HTR-8/SVneo (cell line): Measurements from ENCODE around the gene CARD11.
A peak's percentile ranks its signal among the peaks of the same experiment; 100 is the strongest.
"Not testable (repeated sequence)": the region's sequence is repeated elsewhere in the genome, so short reads cannot be mapped to it uniquely, and the experiment has no call there.

Experiments used
- DNase-seq: peaks from one replicate; pipeline ENCODE4 v3.0.0; 2011; ENCODE audit warnings: low spot score, mixed read lengths; ENCODE audit not compliant: insufficient read length
- FAIRE-seq: peaks from 2 replicates; lab custom pipeline; 2011; peaks lifted over from hg19 to GRCh38; lab: Jason Lieb, UNC

Gene CARD11

DNA sequence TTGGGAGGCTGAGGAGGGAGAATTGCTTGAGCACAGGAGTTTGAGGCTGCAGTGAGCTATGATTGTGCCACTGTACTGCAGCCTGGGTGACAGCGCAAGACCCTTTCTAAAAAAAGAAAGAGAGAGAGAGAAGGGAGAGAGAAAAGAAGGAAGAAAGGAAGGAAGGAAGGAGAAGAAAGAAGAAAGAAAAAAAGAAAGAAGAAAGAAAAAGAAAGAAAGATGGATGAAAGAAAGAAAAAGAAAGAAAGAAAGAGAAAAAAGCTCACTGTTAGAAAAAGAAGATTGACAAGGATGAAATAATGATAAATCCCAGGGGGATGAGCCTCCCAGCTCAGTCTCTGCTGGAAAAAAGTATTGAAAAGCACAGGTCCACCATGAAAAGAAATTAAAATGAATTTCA is 22.8 kb upstream of the CARD11 start:
- no peak for DNase-seq
- no peak for FAIRE-seq

DNA sequence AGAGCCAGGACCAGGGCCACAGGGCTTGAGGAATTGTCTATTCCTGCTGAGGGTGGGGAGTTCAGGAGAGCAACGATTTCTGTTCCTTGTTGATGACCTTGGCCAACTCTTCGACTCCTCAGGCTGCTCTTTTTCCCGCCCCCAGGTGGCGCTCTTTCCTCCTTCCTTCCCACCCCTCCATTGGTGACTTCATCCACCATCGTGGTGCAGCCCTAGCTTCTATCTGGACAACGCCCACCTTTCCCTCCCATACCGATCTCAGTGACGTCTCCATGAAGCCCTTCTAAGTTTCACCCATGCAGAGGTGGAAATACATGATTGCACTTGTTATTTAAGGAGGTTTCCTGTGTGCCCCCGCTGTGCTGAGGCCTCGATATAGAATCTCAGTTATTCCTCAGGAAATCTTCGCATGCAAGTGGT is 22.1 kb upstream of the CARD11 start:
- DNase-seq (peak; percentile 67), FAIRE-seq (peak; percentile 72)

GRCh38 chr7:3064067-3064466 is 20.4 kb upstream of the CARD11 start:
- no peak for DNase-seq
- FAIRE-seq: no peak

GRCh38 chr7:3063016-3063753 is 19.5 kb upstream of the CARD11 start:
- FAIRE-seq (no peak), DNase-seq (no peak)

DNA sequence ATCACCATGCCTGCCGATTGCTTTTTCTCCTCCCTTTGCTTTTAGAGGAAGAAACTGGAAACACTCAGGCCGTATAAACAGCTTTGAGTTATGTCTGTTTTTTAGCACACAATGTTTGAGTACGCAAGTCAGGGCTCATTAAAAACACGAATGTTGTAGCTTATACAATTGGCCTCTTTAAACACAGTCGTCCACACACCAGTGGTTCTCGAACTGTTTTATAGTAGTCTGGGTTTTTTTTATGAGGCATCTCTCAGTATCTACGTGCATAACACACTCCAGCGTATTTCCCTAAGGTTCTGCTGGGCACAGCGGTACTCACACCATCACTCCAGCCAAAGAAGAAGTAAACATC is 13.4 kb upstream of the CARD11 start:
- no peak for FAIRE-seq
- DNase-seq: no peak

GRCh38 chr7:3056234-3057065 is 12.8 kb upstream of the CARD11 start:
- DNase-seq (no peak), FAIRE-seq (peak; percentile 44)

- FAIRE-seq (no peak), DNase-seq (no peak)
Measured at GRCh38 chr7:3055626-3056025, 12.0 kb upstream of the CARD11 start.

DNA sequence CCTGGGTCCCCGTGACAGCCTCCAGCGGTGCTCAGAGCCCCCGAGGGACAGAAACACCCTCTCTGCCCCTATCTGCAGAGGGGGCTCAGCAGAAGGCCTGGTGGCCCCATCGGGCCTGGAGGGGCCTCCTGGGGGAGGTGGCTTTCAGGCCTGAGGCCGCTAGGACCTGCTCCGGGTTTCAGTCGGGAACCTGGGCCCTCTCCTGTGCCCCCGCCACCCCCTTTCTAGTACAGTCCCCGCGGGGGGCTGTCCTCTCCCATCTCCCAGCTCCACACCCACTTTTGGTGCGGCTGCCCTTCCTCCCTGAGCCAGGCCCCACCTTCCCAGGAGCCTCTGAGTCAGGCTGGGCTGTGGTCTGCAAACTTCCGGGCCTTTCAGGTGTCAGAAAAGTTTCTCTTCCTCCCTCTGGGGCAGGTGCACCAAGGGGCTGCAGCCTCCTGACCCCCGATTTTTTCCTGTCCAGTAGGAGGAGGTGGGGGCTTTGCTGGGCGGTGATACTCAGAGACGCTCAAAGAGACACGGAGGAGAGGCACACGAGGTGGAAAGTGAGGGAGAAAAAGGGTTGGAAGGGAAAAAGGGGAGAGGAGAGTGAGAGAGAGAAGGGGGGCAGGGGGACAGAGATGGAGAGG is 692 bp downstream of the CARD11 start:
- FAIRE-seq: no peak
- no peak for DNase-seq

DNA sequence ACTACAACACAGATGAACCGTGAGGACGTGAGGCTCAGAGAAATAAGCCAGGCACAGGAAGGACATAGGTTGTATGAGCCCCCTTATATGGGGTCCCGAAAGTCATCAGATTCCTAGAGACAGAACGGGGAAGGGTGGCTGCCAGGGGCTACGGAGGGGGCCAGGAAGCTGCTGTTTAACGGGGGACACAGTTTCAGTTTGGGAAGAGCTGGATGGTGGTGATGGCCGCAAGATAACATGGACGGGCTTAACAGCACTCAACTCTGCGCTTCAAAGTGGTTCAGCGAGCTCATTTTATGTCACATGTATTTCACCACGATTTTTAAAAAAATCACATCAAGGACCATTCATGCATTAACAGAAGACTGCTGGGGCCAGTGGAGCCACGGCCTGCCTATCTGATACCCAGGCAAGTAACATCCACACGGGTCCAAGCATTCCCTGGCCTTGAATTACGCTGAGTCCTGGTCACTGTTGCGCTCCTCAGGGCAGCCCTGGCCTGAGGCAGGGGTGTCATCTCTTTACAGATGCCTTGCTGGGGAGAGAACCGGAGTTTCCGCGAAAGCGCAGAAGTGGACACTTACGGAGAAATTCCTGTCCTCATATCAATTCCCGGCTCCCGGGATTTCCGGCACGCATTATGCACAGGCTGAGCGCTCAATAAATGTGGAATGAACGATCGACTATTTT is 1.5 kb downstream of the CARD11 start:
- no peak for DNase-seq
- peak; percentile 52 for FAIRE-seq

DNA sequence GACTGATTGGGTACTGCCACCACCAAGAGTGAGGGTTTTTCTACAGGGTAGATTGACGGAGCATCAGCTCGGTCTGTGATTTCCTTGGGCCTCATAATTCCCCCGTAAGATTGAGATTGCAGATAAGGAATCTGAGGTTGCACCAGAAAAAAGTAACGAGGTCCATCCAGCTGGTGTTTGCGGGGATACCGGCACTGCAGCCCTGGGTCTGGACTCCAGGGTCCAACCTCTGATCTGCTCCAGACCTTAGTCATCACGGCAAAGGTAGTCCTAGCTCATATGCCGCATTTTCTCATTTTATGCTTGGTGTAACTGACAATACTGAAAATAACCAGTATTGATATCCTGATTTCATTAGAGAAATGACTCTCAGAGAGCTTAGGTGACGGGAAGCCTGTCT is 3.9 kb downstream of the CARD11 start:
- no peak for DNase-seq
- no peak for FAIRE-seq

GRCh38 chr7:3038011-3038410 is 5.7 kb downstream of the CARD11 start:
- DNase-seq, FAIRE-seq: not testable (repeated sequence)

GRCh38 chr7:3037259-3037658 is 6.4 kb downstream of the CARD11 start:
- no peak for FAIRE-seq
- no peak for DNase-seq

- no peak for DNase-seq
- FAIRE-seq: no peak
Measured at GRCh38 chr7:3034591-3035150, 9.0 kb downstream of the CARD11 start.

DNA sequence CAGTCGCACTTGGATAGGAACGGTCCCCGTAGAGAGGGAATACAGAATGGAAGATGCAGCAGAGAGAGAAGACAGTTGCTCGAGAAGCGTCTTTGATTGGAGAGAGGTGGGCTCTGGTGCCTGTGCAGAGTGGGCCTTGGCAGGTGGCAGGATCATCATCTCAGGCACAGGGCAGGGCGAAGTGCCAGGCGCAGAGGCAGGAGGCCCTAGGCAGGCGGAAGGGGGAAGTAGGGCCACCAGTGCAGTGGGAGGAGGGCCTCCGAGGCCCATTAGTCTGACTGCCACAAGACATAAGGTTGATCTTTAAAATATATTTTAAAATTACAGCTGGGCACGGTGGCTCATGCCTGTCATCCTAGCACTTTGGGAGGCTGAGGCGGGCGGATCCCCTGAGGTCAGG is 10.1 kb downstream of the CARD11 start:
- no peak for FAIRE-seq
- no peak for DNase-seq

DNA sequence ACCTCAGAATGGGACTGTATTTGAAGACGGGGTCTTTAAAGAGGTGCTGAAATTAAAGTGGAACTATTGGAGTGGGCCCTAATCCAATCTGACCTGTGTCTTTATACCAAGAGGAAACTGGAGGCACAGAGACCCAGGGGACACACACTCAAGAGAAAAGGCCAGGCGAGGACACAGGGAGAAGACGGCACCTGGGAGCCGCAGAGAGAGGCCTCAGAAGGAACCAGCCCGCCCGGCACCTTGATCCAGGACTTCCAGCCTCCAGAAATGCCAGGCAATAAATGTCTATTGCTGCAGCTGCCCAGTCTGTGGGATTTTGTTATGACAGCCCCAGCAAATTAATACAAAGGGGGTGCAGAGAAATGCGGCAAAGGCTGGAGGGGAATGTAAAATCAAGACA is 10.5 kb downstream of the CARD11 start:
- FAIRE-seq (no peak), DNase-seq (no peak)

DNA sequence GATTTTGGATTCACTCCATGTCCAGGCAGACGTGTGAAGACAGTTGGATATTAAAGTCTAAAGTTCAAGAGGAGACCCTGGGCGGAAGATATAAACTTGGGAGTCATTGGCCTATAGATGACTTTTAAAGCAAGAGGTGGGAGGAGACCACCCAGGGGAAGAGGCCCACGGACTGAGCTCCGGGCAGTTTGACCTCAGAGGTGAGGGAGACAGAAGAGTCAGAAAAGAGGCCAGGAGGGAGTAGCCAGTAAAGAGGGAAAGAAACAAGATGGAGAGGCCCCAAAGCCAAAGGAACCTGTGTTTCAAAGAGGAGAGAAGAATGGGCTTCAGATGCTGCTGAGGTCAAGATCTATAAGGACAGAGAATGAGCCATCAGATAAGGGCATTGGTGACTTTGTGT is 11.4 kb downstream of the CARD11 start:
- DNase-seq: no peak
- FAIRE-seq: peak; percentile 13

GRCh38 chr7:3029138-3029537 is 14.5 kb downstream of the CARD11 start:
- DNase-seq (no peak), FAIRE-seq (no peak)

DNA sequence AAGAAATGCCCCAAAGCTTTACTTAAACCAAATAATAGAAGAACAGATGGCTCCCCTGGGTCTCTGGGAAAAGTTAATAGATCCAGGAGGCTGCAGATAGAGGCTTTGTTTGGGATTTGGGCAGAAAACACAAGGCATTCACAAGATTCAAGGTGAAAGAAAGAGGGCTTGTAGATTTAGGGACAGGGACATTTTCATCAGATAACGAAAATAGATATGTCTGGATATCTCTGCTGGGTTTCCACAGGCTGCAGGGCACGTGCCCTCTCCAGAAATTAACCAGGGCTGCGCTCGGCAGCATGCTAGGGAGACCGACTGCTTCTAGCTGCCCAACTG is 14.9 kb downstream of the CARD11 start:
- FAIRE-seq: no peak
- DNase-seq: no peak

- peak; percentile 71 for FAIRE-seq
- peak; percentile 72 for DNase-seq
Measured at GRCh38 chr7:3028071-3028757, 15.5 kb downstream of the CARD11 start.
